ENCODE results near the gene MAN1B1. TPM values are rescaled to one million over a fixed set of nuclear protein-coding genes. Genes with fewer than 3 reads are reported as not detected.

MAN1B1 gene
- polyA plus RNA-seq, 3 donors, result 29.3 to 38.2 (median 33.3) TPM

- Histone ChIP-seq H3K27ac (ENCODE audit: low read depth in 1 of 2, low read length in 2 of 2) (no peak overlapping the region), H2AFZ (ENCODE audit: insufficient read depth, low read depth, low read length, poor library complexity, severe bottlenecking) (peak overlapping the region; percentile 50), H3K9ac (ENCODE audit: insufficient read depth, low read length, poor library complexity, severe bottlenecking) (no peak overlapping the region), H3K27me3 (ENCODE audit: control insufficient read depth in 2 of 2, insufficient read depth in 2 of 2, low read length in 2 of 2) (peaks cover 23 to 69% of the 10 kb centered on the region in 2 donors), H3K4me3 (replicated peaks in 1 of 3; ENCODE audit: low read depth in 2 of 3, low read length in 3 of 3) (peak overlapping the region in 2 of 3 experiments; percentile 7 to 66), H3K9me3 (replicated peaks in 1 of 2; ENCODE audit: control insufficient read depth in 1 of 2, insufficient read depth in 1 of 2, low read length in 2 of 2) (peaks cover 0 to 13% of the 10 kb centered on the region in 2 donors), H4K20me1 (ENCODE audit: insufficient read depth, low read length) (peaks cover 10% of the 10 kb centered on the region), H3K4me2 (replicated peaks; ENCODE audit: extremely low read depth, low read length, poor library complexity, severe bottlenecking) (peak overlapping the region; percentile 76), H3K4me1 (ENCODE audit: control insufficient read depth in 1 of 2, insufficient read depth in 2 of 2, low read length in 2 of 2) (peaks cover 18 to 30% of the 10 kb centered on the region in 2 donors), H3K36me3 (replicated peaks in 1 of 2; ENCODE audit: control insufficient read depth in 1 of 2, insufficient read depth in 2 of 2, low read length in 2 of 2) (no peaks in the 10 kb centered on the region), H3K79me2 (ENCODE audit: insufficient read depth, low read length) (no peaks in the 10 kb centered on the region)
- intact Hi-C loops (cut with micrococcal nuclease), result no loop called here
- Mint-ChIP-seq H3K9me3 (peaks cover 0 to 10% (median 2%) of the 10 kb centered on the region in 7 donors), H3K36me3 (peaks cover 1 to 4% of the 10 kb centered on the region in 2 donors), H3K27ac (no peak overlapping the region), H3K4me3 (peak overlapping the region; percentile 52 to 85), H3K27me3 (ENCODE audit: low read depth in 3 of 3) (peaks cover 61 to 74% (median 72%) of the 10 kb centered on the region in 3 donors), H3K4me1 (peaks cover 13% of the 10 kb centered on the region)
- WGBS (ENCODE audit: insufficient coverage), result 2% methylated on average over 96 of the region's 96 CpGs
- no peak for TF ChIP-seq CTCF (IDR thresholded peaks at IDR 0.05)
- DNase-seq, result no peak
These were observed 41.3 kb upstream of the MAN1B1 start for GRCh38 chr9:137045294-137046087.

GRCh38 chr9:137046088-137046787 is 40.5 kb upstream of the MAN1B1 start, which contains the start of gene NPDC1:
Gene NPDC1 (minus strand): TSS chr9:137046177. CDS start chr9:137045989, 188 bp downstream.
- Mint-ChIP-seq H3K4me1 (peaks cover 13% of the 10 kb centered on the region), H3K27ac (peak within 1 kb of the TSS in 1 of 7 donors; percentile 18), H3K9me3 (peaks cover 0 to 10% (median 2%) of the 10 kb centered on the region in 7 donors), H3K36me3 (peaks cover 1 to 4% of the 10 kb centered on the region in 2 donors), H3K4me3 (peak within 1 kb of the TSS; percentile 52 to 85), H3K27me3 (ENCODE audit: low read depth in 3 of 3) (peaks cover 63 to 79% (median 78%) of the 10 kb centered on the region in 3 donors)
- peak; percentile 56 to 68 (median 65) for DNase-seq
- no peak within 1 kb of the TSS for H3K9ac ChIP-seq (ENCODE audit: insufficient read depth, low read length, poor library complexity, severe bottlenecking)
- no peaks in the 10 kb centered on the region for H3K36me3 ChIP-seq (replicated peaks in 1 of 2; ENCODE audit: control insufficient read depth in 1 of 2, insufficient read depth in 2 of 2, low read length in 2 of 2)
- peaks cover 0 to 13% of the 10 kb centered on the region in 2 donors for H3K9me3 ChIP-seq (replicated peaks in 1 of 2; ENCODE audit: control insufficient read depth in 1 of 2, insufficient read depth in 1 of 2, low read length in 2 of 2)
- no peaks in the 10 kb centered on the region for H3K79me2 ChIP-seq (ENCODE audit: insufficient read depth, low read length)
- H3K27me3 ChIP-seq (ENCODE audit: control insufficient read depth in 2 of 2, insufficient read depth in 2 of 2, low read length in 2 of 2), result peaks cover 23 to 74% of the 10 kb centered on the region in 2 donors
- H4K20me1 ChIP-seq (ENCODE audit: insufficient read depth, low read length), result peaks cover 10% of the 10 kb centered on the region
- TF ChIP-seq CTCF (IDR thresholded peaks at IDR 0.05), result peak; percentile 99
- peaks cover 18 to 30% of the 10 kb centered on the region in 2 donors for H3K4me1 ChIP-seq (ENCODE audit: control insufficient read depth in 1 of 2, insufficient read depth in 2 of 2, low read length in 2 of 2)
- under 1% methylated on average over 56 of the region's 57 CpGs for WGBS (ENCODE audit: insufficient coverage)
- peak within 1 kb of the TSS; percentile 76 for H3K4me2 ChIP-seq (replicated peaks; ENCODE audit: extremely low read depth, low read length, poor library complexity, severe bottlenecking)
- no peak within 1 kb of the TSS for H3K27ac ChIP-seq (ENCODE audit: low read depth in 1 of 2, low read length in 2 of 2)
- intact Hi-C loops (cut with micrococcal nuclease), result no loop called here
- H2AFZ ChIP-seq (ENCODE audit: insufficient read depth, low read depth, low read length, poor library complexity, severe bottlenecking), result peak within 1 kb of the TSS; percentile 50
- peak within 1 kb of the TSS; percentile 2 to 66 (median 7) for H3K4me3 ChIP-seq (replicated peaks in 1 of 3; ENCODE audit: low read depth in 2 of 3, low read length in 3 of 3)
